HEK293 (cell line): Measurements from ENCODE around the gene SRCIN1.

Experiments used
- CTCF ChIP-seq: fragments of 450-650 bp; formaldehyde crosslinking; IDR thresholded peaks from 2 replicates; pipeline ENCODE4 v1.5.1; 2016; ENCODE audit warnings: missing biosample characterization, missing genetic modification characterization
- TCF7L2 ChIP-seq: IDR thresholded peaks from 2 replicates; pipeline ENCODE4 v1.6.1; 2011; ENCODE audit warnings: low read depth, mild to moderate bottlenecking, inconsistent platforms, low read length, moderate library complexity, borderline replicate concordance
- YY1 ChIP-seq: fragments of 450-650 bp; formaldehyde crosslinking; IDR thresholded peaks from 2 replicates; pipeline ENCODE4 v1.5.1; 2018; ENCODE audit warnings: missing biosample characterization, missing genetic modification characterization
- ZNF600 ChIP-seq: fragments of 450-650 bp; formaldehyde crosslinking; IDR thresholded peaks from 2 replicates; pipeline ENCODE4 v1.5.1; 2016; ENCODE audit warnings: missing biosample characterization, missing genetic modification characterization
- ZNF610 ChIP-seq: fragments of 450-650 bp; formaldehyde crosslinking; IDR thresholded peaks from 2 replicates; pipeline ENCODE4 v1.5.1; 2016; ENCODE audit warnings: missing biosample characterization, missing genetic modification characterization, borderline replicate concordance
- ZNF624 ChIP-seq: fragments of 450-650 bp; formaldehyde crosslinking; IDR thresholded peaks from 2 replicates; pipeline ENCODE4 v1.5.1; 2017; ENCODE audit warnings: missing biosample characterization, missing genetic modification characterization
- ZNF670 ChIP-seq: fragments of 450-650 bp; formaldehyde crosslinking; IDR thresholded peaks from 2 replicates; pipeline ENCODE4 v1.5.1; 2016; ENCODE audit warnings: missing biosample characterization, missing genetic modification characterization, low read depth
- ZNF747 ChIP-seq: fragments of 450-650 bp; formaldehyde crosslinking; IDR thresholded peaks from 2 replicates; pipeline ENCODE4 v1.5.1; 2016; ENCODE audit warnings: missing biosample characterization, missing genetic modification characterization
- ZNF768 ChIP-seq: fragments of 450-650 bp; formaldehyde crosslinking; IDR thresholded peaks from 2 replicates; pipeline ENCODE4 v1.5.1; 2018; ENCODE audit warnings: missing biosample characterization, mild to moderate bottlenecking, missing genetic modification characterization
- ZNF792 ChIP-seq: fragments of 450-650 bp; formaldehyde crosslinking; IDR thresholded peaks from 2 replicates; pipeline ENCODE4 v1.5.1; 2016; ENCODE audit warnings: missing biosample characterization, missing genetic modification characterization
- ZNF830 ChIP-seq: fragments of 450-650 bp; IDR thresholded peaks from 2 replicates; pipeline ENCODE4 v1.5.0; 2018; ENCODE audit warnings: missing biosample characterization, missing genetic modification characterization, low read depth, mild to moderate bottlenecking, moderate library complexity
- TF ChIP-seq, protein P1 (sequence below): fragments of 450-650 bp; formaldehyde crosslinking; IDR thresholded peaks from 2 replicates; pipeline ENCODE4 v1.5.1; 2016; ENCODE audit warnings: missing biosample characterization, missing genetic modification characterization
- TF ChIP-seq, protein P2 (sequence below): fragments of 450-650 bp; IDR thresholded peaks from 2 replicates; pipeline ENCODE4 v1.5.1; 2018; ENCODE audit warnings: missing biosample characterization, mild to moderate bottlenecking, missing genetic modification characterization

DNA sequence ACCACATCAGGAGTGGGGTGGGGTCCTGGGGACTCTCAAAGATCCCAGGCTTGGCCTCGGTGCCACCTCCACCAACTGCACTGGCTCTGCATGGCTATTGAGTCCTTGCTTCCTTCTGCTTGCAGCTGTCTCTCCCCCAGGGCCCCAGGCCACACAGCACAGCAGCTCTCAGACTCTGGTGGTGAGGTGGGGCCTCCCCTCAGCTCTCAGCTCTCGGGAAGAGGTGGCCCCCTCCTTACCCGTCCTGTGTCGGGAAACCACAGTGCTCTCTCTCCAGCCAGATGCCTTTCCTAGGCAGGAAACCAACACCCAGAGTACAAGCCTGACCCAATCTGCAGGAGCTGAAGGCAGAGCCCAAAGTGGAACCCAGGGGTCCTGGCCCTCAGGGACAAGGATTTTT lies 18.5 kb downstream of the SRCIN1 start:
- TF ChIP-seq CTCF (tag by site-specific recombination) (no peak), ZNF600 (no peak), TCF7L2 (no peak), ZNF747 (no peak), ZNF830 (tag by site-specific recombination) (no peak), ZNF624 (tag by site-specific recombination) (no peak), ZNF670 (tag by site-specific recombination) (no peak), YY1 (no peak), ZNF610 (no peak), ZNF792 (no peak), ZNF768 (tag by site-specific recombination) (no peak)
- TF ChIP-seq, protein P1, sequence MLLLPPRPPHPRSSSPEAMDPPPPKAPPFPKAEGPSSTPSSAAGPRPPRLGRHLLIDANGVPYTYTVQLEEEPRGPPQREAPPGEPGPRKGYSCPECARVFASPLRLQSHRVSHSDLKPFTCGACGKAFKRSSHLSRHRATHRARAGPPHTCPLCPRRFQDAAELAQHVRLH (tag by site-specific recombination) = no peak
- TF ChIP-seq, protein P2, sequence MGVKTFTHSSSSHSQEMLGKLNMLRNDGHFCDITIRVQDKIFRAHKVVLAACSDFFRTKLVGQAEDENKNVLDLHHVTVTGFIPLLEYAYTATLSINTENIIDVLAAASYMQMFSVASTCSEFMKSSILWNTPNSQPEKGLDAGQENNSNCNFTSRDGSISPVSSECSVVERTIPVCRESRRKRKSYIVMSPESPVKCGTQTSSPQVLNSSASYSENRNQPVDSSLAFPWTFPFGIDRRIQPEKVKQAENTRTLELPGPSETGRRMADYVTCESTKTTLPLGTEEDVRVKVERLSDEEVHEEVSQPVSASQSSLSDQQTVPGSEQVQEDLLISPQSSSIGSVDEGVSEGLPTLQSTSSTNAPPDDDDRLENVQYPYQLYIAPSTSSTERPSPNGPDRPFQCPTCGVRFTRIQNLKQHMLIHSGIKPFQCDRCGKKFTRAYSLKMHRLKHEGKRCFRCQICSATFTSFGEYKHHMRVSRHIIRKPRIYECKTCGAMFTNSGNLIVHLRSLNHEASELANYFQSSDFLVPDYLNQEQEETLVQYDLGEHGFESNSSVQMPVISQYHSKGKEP (tag by site-specific recombination) = no peak
